HL-60 (cell line): ENCODE measurements around the gene SARDH.

Experiments
- DNase-seq, 2 experiments: peaks; one replicate each; pipeline ENCODE4 v3.0.0-alpha.2; 2010 to 2020; ENCODE audit warnings: low read depth in 1 of 2, low spot score in 1 of 2
- H3K27ac ChIP-seq: fragments of 250-450 bp; sonication (Bioruptor Pico); replicated peaks from 2 replicates; pipeline ENCODE4 v1.5.1; 2020; ENCODE audit warnings: mild to moderate bottlenecking, moderate library complexity
- H3K27me3 ChIP-seq: fragments of 250-450 bp; sonication (Bioruptor Pico); 2 replicates; pipeline ENCODE4 v1.5.1; 2021; ENCODE audit warnings: mild to moderate bottlenecking, moderate library complexity; ENCODE audit not compliant: insufficient read depth, poor library complexity, severe bottlenecking
- H3K4me3 ChIP-seq: replicated peaks from 2 replicates; pipeline ENCODE4 v1.5.1; 2011; ENCODE audit warnings: mild to moderate bottlenecking, control low read depth, low read length; ENCODE audit not compliant: insufficient read depth
- GABPA ChIP-seq: IDR thresholded peaks from 2 replicates; pipeline ENCODE4 v1.6.1; 2012; ENCODE audit warnings: low read depth
- POLR2AphosphoS5 ChIP-seq: IDR thresholded peaks from 2 replicates; pipeline ENCODE4 v1.6.1; 2012; ENCODE audit warnings: low read depth
- SPI1 ChIP-seq: IDR thresholded peaks from 2 replicates; pipeline ENCODE4 v1.6.1; 2012; ENCODE audit warnings: low read depth, mild to moderate bottlenecking, borderline replicate concordance
- TF ChIP-seq, protein P1 (sequence below): IDR thresholded peaks from one replicate; pipeline ENCODE4 v1.5.1; 2011; ENCODE audit warnings: low read length, control low read depth, inconsistent platforms; ENCODE audit not compliant: insufficient read depth
- TF ChIP-seq, protein P2 (sequence below): IDR thresholded peaks from 2 replicates; pipeline ENCODE4 v1.6.1; 2012; ENCODE audit warnings: low read depth; ENCODE audit not compliant: insufficient replicate concordance

Gene SARDH

DNA sequence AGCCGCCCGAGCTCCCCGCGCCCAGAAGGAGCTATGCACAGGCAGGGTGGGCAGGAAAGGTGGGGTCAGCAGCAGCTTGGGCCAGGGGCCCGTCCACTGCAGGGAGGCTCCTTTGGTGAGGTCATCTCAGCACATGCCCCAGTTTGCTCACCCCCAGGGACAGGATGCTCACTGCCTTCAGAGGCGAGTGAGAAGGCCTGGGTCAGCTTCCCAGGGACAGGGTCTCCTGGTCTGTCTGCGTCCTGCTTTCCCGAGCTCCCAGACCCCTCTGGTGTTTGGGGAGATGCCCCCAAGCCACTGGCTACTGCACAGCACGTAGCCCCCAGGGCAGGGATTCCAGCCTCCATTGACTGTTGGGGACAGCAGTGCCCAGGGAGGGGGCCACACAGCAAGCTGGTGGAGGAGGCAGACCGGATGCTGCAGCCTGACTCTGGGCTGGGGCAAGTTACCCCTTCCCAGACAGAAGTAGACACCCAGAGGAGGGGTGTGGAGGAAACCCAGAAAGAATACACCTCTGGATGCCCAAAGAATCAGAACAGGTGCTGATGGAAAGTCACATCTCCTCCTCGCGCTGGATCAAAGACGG lies 581 bp upstream of the SARDH start:
- Histone ChIP-seq H3K4me3 (no peak overlapping the region), H3K27ac (no peak overlapping the region), H3K27me3 (peaks cover 2% of the 10 kb centered on the region)
- DNase-seq: no peak
- TF ChIP-seq GABPA (no peak), POLR2AphosphoS5 (no peak), SPI1 (no peak)
- TF ChIP-seq, protein P1, sequence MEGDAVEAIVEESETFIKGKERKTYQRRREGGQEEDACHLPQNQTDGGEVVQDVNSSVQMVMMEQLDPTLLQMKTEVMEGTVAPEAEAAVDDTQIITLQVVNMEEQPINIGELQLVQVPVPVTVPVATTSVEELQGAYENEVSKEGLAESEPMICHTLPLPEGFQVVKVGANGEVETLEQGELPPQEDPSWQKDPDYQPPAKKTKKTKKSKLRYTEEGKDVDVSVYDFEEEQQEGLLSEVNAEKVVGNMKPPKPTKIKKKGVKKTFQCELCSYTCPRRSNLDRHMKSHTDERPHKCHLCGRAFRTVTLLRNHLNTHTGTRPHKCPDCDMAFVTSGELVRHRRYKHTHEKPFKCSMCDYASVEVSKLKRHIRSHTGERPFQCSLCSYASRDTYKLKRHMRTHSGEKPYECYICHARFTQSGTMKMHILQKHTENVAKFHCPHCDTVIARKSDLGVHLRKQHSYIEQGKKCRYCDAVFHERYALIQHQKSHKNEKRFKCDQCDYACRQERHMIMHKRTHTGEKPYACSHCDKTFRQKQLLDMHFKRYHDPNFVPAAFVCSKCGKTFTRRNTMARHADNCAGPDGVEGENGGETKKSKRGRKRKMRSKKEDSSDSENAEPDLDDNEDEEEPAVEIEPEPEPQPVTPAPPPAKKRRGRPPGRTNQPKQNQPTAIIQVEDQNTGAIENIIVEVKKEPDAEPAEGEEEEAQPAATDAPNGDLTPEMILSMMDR: no peak
- TF ChIP-seq, protein P2, sequence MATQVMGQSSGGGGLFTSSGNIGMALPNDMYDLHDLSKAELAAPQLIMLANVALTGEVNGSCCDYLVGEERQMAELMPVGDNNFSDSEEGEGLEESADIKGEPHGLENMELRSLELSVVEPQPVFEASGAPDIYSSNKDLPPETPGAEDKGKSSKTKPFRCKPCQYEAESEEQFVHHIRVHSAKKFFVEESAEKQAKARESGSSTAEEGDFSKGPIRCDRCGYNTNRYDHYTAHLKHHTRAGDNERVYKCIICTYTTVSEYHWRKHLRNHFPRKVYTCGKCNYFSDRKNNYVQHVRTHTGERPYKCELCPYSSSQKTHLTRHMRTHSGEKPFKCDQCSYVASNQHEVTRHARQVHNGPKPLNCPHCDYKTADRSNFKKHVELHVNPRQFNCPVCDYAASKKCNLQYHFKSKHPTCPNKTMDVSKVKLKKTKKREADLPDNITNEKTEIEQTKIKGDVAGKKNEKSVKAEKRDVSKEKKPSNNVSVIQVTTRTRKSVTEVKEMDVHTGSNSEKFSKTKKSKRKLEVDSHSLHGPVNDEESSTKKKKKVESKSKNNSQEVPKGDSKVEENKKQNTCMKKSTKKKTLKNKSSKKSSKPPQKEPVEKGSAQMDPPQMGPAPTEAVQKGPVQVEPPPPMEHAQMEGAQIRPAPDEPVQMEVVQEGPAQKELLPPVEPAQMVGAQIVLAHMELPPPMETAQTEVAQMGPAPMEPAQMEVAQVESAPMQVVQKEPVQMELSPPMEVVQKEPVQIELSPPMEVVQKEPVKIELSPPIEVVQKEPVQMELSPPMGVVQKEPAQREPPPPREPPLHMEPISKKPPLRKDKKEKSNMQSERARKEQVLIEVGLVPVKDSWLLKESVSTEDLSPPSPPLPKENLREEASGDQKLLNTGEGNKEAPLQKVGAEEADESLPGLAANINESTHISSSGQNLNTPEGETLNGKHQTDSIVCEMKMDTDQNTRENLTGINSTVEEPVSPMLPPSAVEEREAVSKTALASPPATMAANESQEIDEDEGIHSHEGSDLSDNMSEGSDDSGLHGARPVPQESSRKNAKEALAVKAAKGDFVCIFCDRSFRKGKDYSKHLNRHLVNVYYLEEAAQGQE: no peak

DNA sequence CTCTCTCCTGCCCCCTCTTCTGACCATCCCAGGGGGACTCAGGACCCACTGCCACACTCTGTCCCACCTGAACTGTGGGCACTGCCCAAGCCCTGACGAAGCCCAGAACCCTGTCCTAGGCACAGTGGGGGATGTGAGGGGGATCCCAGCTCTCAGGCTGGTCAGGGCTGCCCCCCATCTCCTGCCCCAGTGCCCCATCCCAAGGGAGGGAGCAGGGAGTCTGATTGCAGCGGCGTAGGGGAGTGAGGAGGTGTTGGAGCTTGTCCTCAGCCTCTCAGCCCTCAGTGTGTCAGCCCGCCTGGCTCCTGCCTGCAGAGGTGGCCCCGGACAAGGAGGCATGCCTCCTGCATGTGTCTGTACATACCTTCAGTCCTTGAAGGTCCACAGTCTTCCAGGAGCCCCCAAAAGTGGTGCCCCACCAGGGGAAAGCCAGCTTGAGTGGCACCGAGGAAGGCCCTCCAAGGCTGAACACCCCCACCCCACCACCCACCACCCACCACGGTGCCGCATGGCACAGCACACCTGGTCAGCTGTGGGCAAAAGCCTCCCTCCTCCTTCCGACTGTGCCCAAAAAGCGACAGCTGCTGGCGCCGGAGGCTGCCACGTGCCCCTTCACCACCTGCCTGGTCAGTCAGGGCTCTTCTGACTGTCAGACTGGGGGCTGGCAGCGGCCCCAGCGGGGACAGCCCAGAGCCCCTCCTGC lies 930 bp downstream of the SARDH start:
- Histone ChIP-seq H3K27me3 (peaks cover 2% of the 10 kb centered on the region), H3K27ac (no peak overlapping the region), H3K4me3 (no peak overlapping the region)
- DNase-seq: no peak
- TF ChIP-seq SPI1 (no peak), GABPA (no peak), POLR2AphosphoS5 (no peak)
- TF ChIP-seq, protein P2: no peak
- TF ChIP-seq, protein P1: no peak

DNA sequence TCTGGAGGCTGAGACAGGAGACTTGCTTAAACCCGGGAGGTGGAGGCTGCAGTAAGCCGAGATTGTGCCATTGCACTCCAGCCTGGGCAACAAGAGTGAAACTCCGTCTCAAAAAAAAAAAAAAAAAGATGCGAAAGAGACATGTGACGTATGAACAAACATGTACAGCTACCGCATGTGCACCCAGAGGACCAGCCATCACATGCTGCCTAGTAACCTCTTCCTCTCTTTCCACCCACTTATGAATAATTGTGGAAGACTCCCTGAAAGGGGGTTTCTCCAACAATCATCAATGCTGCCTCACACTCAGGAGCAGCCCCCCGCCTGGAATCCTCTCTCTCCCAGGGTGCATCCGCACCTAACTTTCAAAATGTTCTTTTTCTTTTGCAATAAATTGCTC lies 2.2 kb downstream of the SARDH start:
- no peak for DNase-seq
- Histone ChIP-seq H3K4me3 (no peak overlapping the region), H3K27me3 (peaks cover 2% of the 10 kb centered on the region), H3K27ac (no peak overlapping the region)
- TF ChIP-seq, protein P2: no peak
- TF ChIP-seq SPI1 (no peak), POLR2AphosphoS5 (no peak)

DNA sequence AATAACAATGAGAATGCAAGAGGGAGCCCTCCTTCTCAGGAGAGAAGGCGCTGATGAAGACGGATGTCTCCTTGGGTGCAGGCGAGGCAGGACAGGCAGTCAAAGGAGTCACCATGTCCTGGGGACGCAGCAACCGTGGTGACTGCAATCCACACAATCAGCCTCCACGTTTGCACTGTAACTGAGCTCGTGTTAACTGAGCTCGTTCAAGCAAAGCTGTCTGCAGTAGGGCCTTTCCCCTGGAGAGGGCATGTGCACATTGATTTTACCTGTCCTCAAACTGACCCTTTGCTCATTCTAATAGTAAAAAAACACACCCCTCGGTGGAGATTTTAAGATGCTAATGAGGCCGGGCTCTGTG lies 2.8 kb downstream of the SARDH start:
- no peak for DNase-seq
- TF ChIP-seq SPI1 (no peak), GABPA (no peak), POLR2AphosphoS5 (no peak)
- TF ChIP-seq, protein P2: no peak
- TF ChIP-seq, protein P1: no peak
- peaks cover 2% of the 10 kb centered on the region for H3K27me3 ChIP-seq
- no peak overlapping the region for H3K4me3 ChIP-seq
- H3K27ac ChIP-seq: no peak overlapping the region
